Superior temporal gyrus (tissue), 1 donor: ENCODE measurements around the gene IL20RB.
"Not testable (repeated sequence)": the region's sequence is repeated elsewhere in the genome, so short reads cannot be mapped to it uniquely, and the experiment has no call there.

Experiments used
- DNase-seq: peaks from one replicate; pipeline ENCODE4 v3.0.0-alpha.2; 2016; ENCODE audit errors: extremely low spot score

Gene IL20RB

GRCh38 chr3:136987398-136987980 is 29.7 kb downstream of the IL20RB start:
- not testable (repeated sequence) for DNase-seq

- DNase-seq: no peak
Observed at GRCh38 chr3:136988651-136989050, 30.9 kb downstream of the IL20RB start.

GRCh38 chr3:136989781-136990524 is 32.2 kb downstream of the IL20RB start:
- no peak for DNase-seq

GRCh38 chr3:136990826-136991225 is 33.0 kb downstream of the IL20RB start:
- DNase-seq: no peak

GRCh38 chr3:136992115-136992514 is 34.3 kb downstream of the IL20RB start:
- no peak for DNase-seq

GRCh38 chr3:136994772-136995516 is 37.2 kb downstream of the IL20RB start:
- DNase-seq: peak; percentile 82

- no peak for DNase-seq
Observed at GRCh38 chr3:136995652-136996051, 37.9 kb downstream of the IL20RB start.

GRCh38 chr3:137000039-137000438 is 42.3 kb downstream of the IL20RB start:
- no peak for DNase-seq

- DNase-seq: not testable (repeated sequence)
Observed at GRCh38 chr3:137007376-137007775, 49.6 kb downstream of the IL20RB start.

GRCh38 chr3:137008131-137008530 is 50.3 kb downstream of the IL20RB start:
- DNase-seq: no peak

- peak; percentile 29 for DNase-seq
Observed at GRCh38 chr3:137008976-137009375, 51.2 kb downstream of the IL20RB start.

GRCh38 chr3:137010137-137010536 is 52.4 kb downstream of the IL20RB start:
- no peak for DNase-seq

GRCh38 chr3:137011153-137011552 is 53.4 kb downstream of the IL20RB start:
- DNase-seq: no peak

GRCh38 chr3:137012097-137012501 is 54.3 kb downstream of the IL20RB start:
- DNase-seq: no peak

GRCh38 chr3:137013951-137014688 is 56.3 kb downstream of the IL20RB start:
- DNase-seq: peak; percentile 98

GRCh38 chr3:137017316-137017715 is 59.5 kb downstream of the IL20RB start:
- DNase-seq: not testable (repeated sequence)

- DNase-seq: no peak
Observed at GRCh38 chr3:137020315-137020714, 62.5 kb downstream of the IL20RB start.

GRCh38 chr3:137020888-137021287 is 63.1 kb downstream of the IL20RB start:
- no peak for DNase-seq

GRCh38 chr3:137024348-137024747 is 66.6 kb downstream of the IL20RB start:
- DNase-seq: no peak

GRCh38 chr3:137026701-137027100 is 68.9 kb downstream of the IL20RB start:
- no peak for DNase-seq

GRCh38 chr3:137032465-137033120 is 74.8 kb downstream of the IL20RB start:
- DNase-seq: peak; percentile 96
